ENCODE data around the gene EPAS1.

GRCh38 chr2:46335391-46336282 lies 38.4 kb downstream of the EPAS1 start:
- TF ChIP-seq CTCF (IDR thresholded peaks at IDR 0.05; ENCODE audit: insufficient read depth, low read length): no peak
- no peak for TF ChIP-seq REST (IDR thresholded peaks at IDR 0.05; ENCODE audit: insufficient replicate concordance, low read depth)

Measured in HL-60 (cell line).